Right cardiac atrium (tissue), 5 donors: ENCODE data around the gene DVL3. TPM values are rescaled to one million over a fixed set of nuclear protein-coding genes. Genes with fewer than 3 reads are reported as not detected.

Source experiments
- ATAC-seq, 2 donors: fragments of 200-7000 bp; cut with Tn5 transposase; one replicate each; pipeline versions ENCODE4 v1.8.0 to v1.9.1; 2020; ENCODE audit warnings: moderate library complexity in 2 of 2, mild to moderate bottlenecking in 1 of 2
- DNase-seq, 3 donors: peaks; one replicate each; pipeline ENCODE4 v3.0.0-alpha.2; 2020
- H3K27ac ChIP-seq: one replicate; pipeline ENCODE4 v1.5.1; 2013; ENCODE audit warnings: mild to moderate bottlenecking, low read length, control low read depth, moderate library complexity
- H3K27me3 ChIP-seq: one replicate; pipeline ENCODE4 v1.6.1; 2013; ENCODE audit not compliant: control insufficient read depth, insufficient read depth
- H3K4me1 ChIP-seq: one replicate; pipeline ENCODE4 v1.6.1; 2013; ENCODE audit warnings: low read length; ENCODE audit not compliant: control insufficient read depth, insufficient read depth
- H3K4me3 ChIP-seq: one replicate; pipeline ENCODE4 v1.5.1; 2013; ENCODE audit warnings: low read length, control low read depth
- H3K9me3 ChIP-seq: one replicate; pipeline ENCODE4 v1.6.1; 2013; ENCODE audit warnings: low read length; ENCODE audit not compliant: control insufficient read depth
- WGBS: extraction: QIAGEN DNeasy Blood & Tissue Kit; methylation state at CpG from one replicate; pipeline ENCODE4 v1.1.7; 2013; 5-methylcytosine and 5-hydroxymethylcytosine counted together
- intact Hi-C, 4 donors: fragments of 100-400 bp; cut with DNase I; formaldehyde crosslinking; loops; one replicate each; pipeline versions ENCODE4 v1.11.0 to v1.14.0; 2022 to 2023
- polyA plus RNA-seq: library from polyadenylated mRNA; stranded (reverse); fragments of 200-250 nt; gene quantifications from one replicate; pipeline ENCODE4 v1.2.3, GENCODE V29; 2013
- total RNA-seq, 4 donors: library from RNA; stranded (reverse); fragmentation: NEBNext Ultra II Directional; extraction: Animal tissue kit (Norgen Biotek cat#: 25700); gene quantifications; one replicate each; pipeline ENCODE4 v1.2.1, GENCODE V29; 2021
- donor health status: healthy with polysubstance abuse.
- donor health status: DM: no; HTN: yes; CAD: no.
- donor health status: DM: no; HTN: no; CAD: no.
- donor health status: DM: no; HTN: yes; CAD: no; lungs with severe emphysema.
- donor health status: DM: yes; HTN: yes; CAD: no.

DVL3 gene
- total and polyA plus RNA-seq, 5 donors, result 39.8 to 67.4 (median 65.0) TPM

- no peaks in the 10 kb centered on the region for H3K9me3 ChIP-seq
- ATAC-seq (no peak), DNase-seq (no peak)
- intact Hi-C loops, result no loop called here
- H3K27ac ChIP-seq, result no peak overlapping the region
- 68% methylated on average over 9 of the region's 9 CpGs for WGBS
- no peaks in the 10 kb centered on the region for H3K4me1 ChIP-seq
- H3K27me3 ChIP-seq, result no peaks in the 10 kb centered on the region
- no peak overlapping the region for H3K4me3 ChIP-seq
These were observed 13.4 kb downstream of the DVL3 start for GRCh38 chr3:184168363-184169120.

GRCh38 chr3:184169896-184170875 lies 15.0 kb downstream of the DVL3 start:
- no peaks in the 10 kb centered on the region for H3K9me3 ChIP-seq
- ATAC-seq, result no peak
- no peaks in the 10 kb centered on the region for H3K27me3 ChIP-seq
- peak in 1 of 3 donors; percentile 50 for DNase-seq
- H3K27ac ChIP-seq, result no peak overlapping the region
- peaks cover 3% of the 10 kb centered on the region for H3K4me1 ChIP-seq
- WGBS, result 89% methylated on average over 66 of the region's 66 CpGs
- no peak overlapping the region for H3K4me3 ChIP-seq
- intact Hi-C loops, result no loop called here

GRCh38 chr3:184171562-184171961 lies 16.4 kb downstream of the DVL3 start:
- 76% methylated on average over 9 of the region's 9 CpGs for WGBS
- no peaks in the 10 kb centered on the region for H3K9me3 ChIP-seq
- H3K27me3 ChIP-seq, result no peaks in the 10 kb centered on the region
- H3K4me3 ChIP-seq, result no peak overlapping the region
- DNase-seq (no peak), ATAC-seq (no peak)
- H3K4me1 ChIP-seq, result peaks cover 3% of the 10 kb centered on the region
- intact Hi-C loops, result no loop called here
- H3K27ac ChIP-seq, result no peak overlapping the region

- H3K4me3 ChIP-seq, result no peak overlapping the region
- H3K9me3 ChIP-seq, result no peaks in the 10 kb centered on the region
- intact Hi-C loops, result no loop called here
- H3K27me3 ChIP-seq, result no peaks in the 10 kb centered on the region
- H3K4me1 ChIP-seq, result peaks cover 9% of the 10 kb centered on the region
- no peak overlapping the region for H3K27ac ChIP-seq
- DNase-seq (no peak), ATAC-seq (no peak)
- 74% methylated on average over 5 of the region's 5 CpGs for WGBS
These were observed 17.6 kb downstream of the DVL3 start for GRCh38 chr3:184172681-184173373.

GRCh38 chr3:184173374-184173722 lies 18.2 kb downstream of the DVL3 start:
- no peak for DNase-seq
- Histone ChIP-seq H3K4me1 (peaks cover 9% of the 10 kb centered on the region), H3K27me3 (no peaks in the 10 kb centered on the region), H3K9me3 (no peaks in the 10 kb centered on the region), H3K27ac (no peak overlapping the region), H3K4me3 (no peak overlapping the region)
- intact Hi-C loops, result no loop called here
- WGBS, result 88% methylated on average over 2 of the region's 2 CpGs
- ATAC-seq, result no peak

- ATAC-seq (no peak), DNase-seq (no peak)
- 16% methylated on average over 4 of the region's 4 CpGs for WGBS
- Histone ChIP-seq H3K27ac (peak overlapping the region; percentile 10), H3K4me1 (peaks cover 9% of the 10 kb centered on the region), H3K4me3 (no peak overlapping the region), H3K9me3 (no peaks in the 10 kb centered on the region), H3K27me3 (no peaks in the 10 kb centered on the region)
- intact Hi-C loops, result no loop called here
These were observed 19.1 kb downstream of the DVL3 start for GRCh38 chr3:184174284-184174645.

GRCh38 chr3:184174646-184175492 lies 19.7 kb downstream of the DVL3 start, which contains the start of gene AP2M1:
Gene AP2M1 (plus strand): TSS chr3:184174855. CDS start chr3:184176994, 2,139 bp downstream.
- ATAC-seq, result peak; percentile 92 to 95
- Histone ChIP-seq H3K4me3 (peak within 1 kb of the TSS; percentile 73), H3K27me3 (no peaks in the 10 kb centered on the region), H3K4me1 (peaks cover 9% of the 10 kb centered on the region), H3K9me3 (no peaks in the 10 kb centered on the region), H3K27ac (peak within 1 kb of the TSS; percentile 93)
- peak; percentile 99 for DNase-seq
- intact Hi-C loops, result no loop called here
- WGBS, result under 1% methylated on average over 73 of the region's 73 CpGs

GRCh38 chr3:184175506-184175905 lies 20.3 kb downstream of the DVL3 start:
- Histone ChIP-seq H3K4me3 (peak overlapping the region; percentile 73), H3K27me3 (no peaks in the 10 kb centered on the region), H3K4me1 (peaks cover 9% of the 10 kb centered on the region), H3K9me3 (no peaks in the 10 kb centered on the region), H3K27ac (peak overlapping the region; percentile 93)
- ATAC-seq (no peak), DNase-seq (peak in 1 of 3 donors; percentile 46)
- intact Hi-C loops, result no loop called here
- WGBS, result 21% methylated on average over 8 of the region's 8 CpGs

GRCh38 chr3:184175981-184176376 lies 20.8 kb downstream of the DVL3 start:
- H3K27ac ChIP-seq, result peak overlapping the region; percentile 39
- DNase-seq (peak in 1 of 3 donors; percentile 27), ATAC-seq (no peak)
- peak overlapping the region; percentile 73 for H3K4me3 ChIP-seq
- H3K4me1 ChIP-seq, result peaks cover 9% of the 10 kb centered on the region
- no peaks in the 10 kb centered on the region for H3K9me3 ChIP-seq
- H3K27me3 ChIP-seq, result no peaks in the 10 kb centered on the region
- 27% methylated on average over 3 of the region's 3 CpGs for WGBS
- intact Hi-C loops, result no loop called here
